ENCODE data around the gene ATG4B.

Gene ATG4B

GRCh38 chr2:241695651-241696050 lies 58.2 kb downstream of the ATG4B start:
- DNase-seq = no peak

GRCh38 chr2:241701149-241701398 lies 63.6 kb downstream of the ATG4B start:
- no peak for DNase-seq

DNA sequence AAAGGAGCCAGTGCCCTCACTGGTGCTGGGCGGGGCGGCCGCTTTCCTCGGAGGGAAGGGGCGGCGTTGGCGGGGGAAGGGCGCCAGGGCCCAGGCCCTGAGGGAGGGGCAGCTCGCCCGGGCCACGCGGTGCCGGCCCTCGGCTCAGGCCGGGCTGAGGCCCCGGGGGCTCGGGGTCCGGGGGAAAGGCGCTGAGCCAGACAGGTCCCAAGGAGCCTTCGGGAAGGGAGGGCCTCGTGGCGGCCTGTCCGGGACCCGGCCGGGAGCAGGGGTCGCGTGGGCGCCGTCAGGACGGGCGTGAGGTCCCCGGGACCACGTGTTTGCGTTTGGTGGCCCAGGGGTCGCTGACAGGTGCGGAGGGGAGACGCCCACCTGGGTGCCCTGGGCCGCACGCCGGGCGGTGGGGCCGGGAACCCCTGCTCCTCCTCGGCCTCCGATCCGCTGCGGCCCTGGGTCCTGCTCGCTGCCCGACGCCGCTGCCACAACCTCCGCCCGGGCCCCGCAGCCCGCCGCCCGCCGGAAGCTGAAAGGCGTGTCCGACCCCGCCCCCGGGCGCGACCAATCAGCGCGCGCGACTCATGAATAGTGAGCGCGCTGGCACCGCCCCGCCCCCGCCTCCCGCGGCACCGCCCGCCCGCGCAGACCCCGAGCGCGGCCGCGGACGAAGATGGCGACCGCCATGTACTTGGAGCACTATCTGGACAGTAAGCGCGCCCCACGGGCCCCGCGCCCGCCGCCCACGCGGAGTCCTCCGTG lies 64.1 kb downstream of the ATG4B start, which contains the start of gene ING5:
Gene ING5, plus strand, starts transcription at position 641 of the 756 bp plus-strand sequence. Its CDS starts 27 bp downstream, at position 668.
- DNase-seq = peak; percentile 98

DNA sequence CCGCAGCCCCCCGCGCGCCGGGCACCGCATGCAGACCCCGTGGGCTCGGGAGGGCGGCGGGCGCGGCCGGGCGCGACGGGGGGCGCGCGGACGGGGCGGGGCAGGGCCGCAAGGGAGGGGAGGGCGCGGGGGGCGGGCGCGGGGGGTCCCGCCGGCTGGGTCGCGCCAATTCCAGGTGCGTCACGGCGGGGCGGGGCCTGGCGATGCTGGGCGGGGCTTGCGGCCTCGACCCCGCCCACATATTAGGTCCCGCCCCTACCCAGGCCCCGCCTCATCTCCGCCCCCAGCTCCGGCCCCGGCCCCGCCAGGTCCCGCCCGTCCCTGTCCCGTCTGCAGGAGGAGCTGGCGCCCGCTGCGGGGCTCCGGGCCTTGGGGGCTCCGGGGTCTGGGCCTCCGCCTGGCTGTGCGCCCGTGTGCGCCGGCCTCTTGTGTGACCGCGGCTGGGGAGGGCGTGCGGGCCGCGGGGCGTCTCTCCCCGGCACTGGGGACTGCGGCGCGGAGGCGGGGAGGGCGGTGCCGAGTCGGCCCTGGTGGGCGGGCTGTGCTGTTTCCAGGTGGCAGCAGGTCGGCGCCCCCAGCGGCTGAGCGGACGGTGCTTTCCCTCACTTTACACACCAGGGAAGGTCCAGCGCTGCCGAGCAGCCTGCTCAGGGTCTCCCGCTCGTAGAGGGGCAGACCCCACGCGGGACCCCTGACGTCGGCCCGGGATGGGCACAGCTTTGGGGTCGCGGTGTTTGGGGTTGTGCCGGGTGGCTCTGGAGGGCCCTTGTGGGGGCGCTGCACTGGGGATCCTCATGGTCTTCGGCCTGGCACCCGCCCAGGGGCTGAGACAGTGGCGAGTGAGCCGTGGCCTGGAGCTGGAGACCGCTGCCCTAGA lies 64.9 kb downstream of the ATG4B start:
- peak; percentile 94 for DNase-seq

GRCh38 chr2:241703032-241703604 lies 65.6 kb downstream of the ATG4B start:
- no peak for DNase-seq

GRCh38 chr2:241706537-241706936 lies 69.0 kb downstream of the ATG4B start:
- peak; percentile 20 for DNase-seq

- no peak for DNase-seq
Measured at GRCh38 chr2:241708879-241709278, 71.4 kb downstream of the ATG4B start.

DNA sequence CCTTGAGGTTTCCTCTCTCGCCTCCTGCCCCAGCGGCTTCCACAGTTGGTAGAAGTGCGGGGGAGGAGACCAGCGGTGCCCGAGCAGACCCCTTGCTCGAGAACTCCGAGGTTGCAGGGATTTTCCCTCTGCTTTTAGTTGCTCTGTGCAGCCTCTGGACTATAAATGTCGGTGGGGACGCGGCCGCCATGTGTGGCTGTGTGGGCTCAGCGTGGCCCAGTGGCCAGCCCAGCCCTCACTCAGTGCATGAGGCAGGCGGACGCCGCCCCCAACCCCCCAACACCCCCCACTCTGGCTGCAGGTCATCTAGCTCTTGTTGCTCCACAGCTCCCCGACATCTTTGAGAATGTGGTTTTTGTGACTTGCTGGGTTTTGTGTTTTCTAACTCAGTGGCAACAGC lies 81.6 kb downstream of the ATG4B start:
- no peak for DNase-seq

DNA sequence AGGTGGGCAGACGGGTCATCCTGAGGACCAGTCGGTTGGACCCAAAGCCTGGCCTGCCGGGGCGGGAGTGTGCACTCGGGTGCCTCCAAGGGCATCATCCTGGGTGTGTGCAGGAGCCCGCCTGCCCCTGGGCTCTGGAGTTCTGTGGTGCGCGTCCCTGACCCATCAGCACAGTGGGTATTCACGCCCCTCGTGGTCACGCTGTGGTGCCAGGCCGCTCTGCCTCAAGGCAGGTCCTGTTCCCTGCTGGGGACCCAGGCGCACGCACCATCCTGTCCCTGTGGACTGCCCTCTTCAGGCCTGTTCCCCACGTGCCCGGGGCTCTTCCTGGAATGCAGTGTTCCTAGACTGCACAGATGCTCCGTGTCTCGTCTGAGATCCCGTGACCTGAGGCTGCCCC lies 82.6 kb downstream of the ATG4B start:
- DNase-seq = no peak

DNA sequence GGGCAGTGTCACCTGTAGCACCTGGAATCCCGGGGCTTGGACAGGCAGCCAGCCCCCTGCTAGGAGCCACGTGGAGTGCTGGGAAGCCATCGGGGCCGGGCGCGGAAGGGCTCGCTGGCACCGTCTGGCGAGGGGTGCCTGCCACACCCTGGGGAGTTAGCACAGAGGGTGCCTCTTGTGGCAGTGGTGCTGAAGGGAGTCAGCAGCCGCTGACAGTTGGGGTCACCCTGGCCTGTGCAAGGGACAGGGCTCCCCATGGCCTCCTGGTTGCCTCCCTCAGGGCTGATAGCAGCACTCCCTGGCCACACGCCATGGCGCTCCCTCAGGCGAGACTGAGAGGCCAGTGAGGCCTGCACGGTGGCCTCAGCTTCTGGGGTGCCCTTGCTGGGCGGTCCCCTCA lies 83.1 kb downstream of the ATG4B start:
- no peak for DNase-seq

GRCh38 chr2:241721852-241722251 lies 84.4 kb downstream of the ATG4B start:
- no peak for DNase-seq

- DNase-seq = no peak
Measured at GRCh38 chr2:241722896-241723454, 85.5 kb downstream of the ATG4B start.
